CD4-positive, alpha-beta T cell treated with Interleukin-12 subunit alpha and Interleukin-12 subunit beta, for 1 hour (primary cell): ENCODE results near the gene SLC25A29.
"Not testable (repeated sequence)": the region's sequence is repeated elsewhere in the genome, so short reads cannot be mapped to it uniquely, and the experiment has no call there.

Source experiments
- DNase-seq: peaks from one replicate; pipeline ENCODE4 v3.0.0-alpha.2; 2020

SLC25A29 gene

GRCh38 chr14:100292776-100293461, 13.3 kb downstream of the SLC25A29 start:
- DNase-seq, result no peak

- DNase-seq, result no peak
Measured at GRCh38 chr14:100292301-100292775, 13.9 kb downstream of the SLC25A29 start.

- no peak for DNase-seq
Measured at GRCh38 chr14:100291305-100292075, 14.8 kb downstream of the SLC25A29 start.

GRCh38 chr14:100290607-100291304, 15.5 kb downstream of the SLC25A29 start:
- DNase-seq, result no peak

- no peak for DNase-seq
Measured at GRCh38 chr14:100289916-100290606, 16.2 kb downstream of the SLC25A29 start.

- no peak for DNase-seq
Measured at GRCh38 chr14:100288382-100289185, 17.7 kb downstream of the SLC25A29 start.

GRCh38 chr14:100287998-100288295, 18.3 kb downstream of the SLC25A29 start:
- DNase-seq, result not testable (repeated sequence)

- DNase-seq, result no peak
Measured at GRCh38 chr14:100287202-100287997, 18.8 kb downstream of the SLC25A29 start.

- no peak for DNase-seq
Measured at GRCh38 chr14:100286484-100287191, 19.6 kb downstream of the SLC25A29 start.

- no peak for DNase-seq
Measured at GRCh38 chr14:100285913-100286400, 20.3 kb downstream of the SLC25A29 start.

- peak; percentile 83 for DNase-seq
Measured at GRCh38 chr14:100285021-100285912, 21.0 kb downstream of the SLC25A29 start.

- no peak for DNase-seq
Measured at GRCh38 chr14:100283984-100284881, 22.0 kb downstream of the SLC25A29 start.

GRCh38 chr14:100283436-100283835, 22.8 kb downstream of the SLC25A29 start:
- not testable (repeated sequence) for DNase-seq

GRCh38 chr14:100282766-100283419, 23.4 kb downstream of the SLC25A29 start:
- DNase-seq, result no peak

- no peak for DNase-seq
Measured at GRCh38 chr14:100282083-100282350, 24.2 kb downstream of the SLC25A29 start.

GRCh38 chr14:100281286-100282082, 24.8 kb downstream of the SLC25A29 start:
- DNase-seq, result no peak

- DNase-seq, result no peak
Measured at GRCh38 chr14:100279563-100279962, 26.7 kb downstream of the SLC25A29 start.
